Fibroblast of peridontal ligament (primary cell): ENCODE measurements around the gene JAG2.

Source experiments
- DNase-seq: peaks from one replicate; pipeline ENCODE4 v3.0.0-alpha.2; 2010; ENCODE audit errors: extremely low read depth

JAG2 gene

GRCh38 chr14:105203701-105204100 is 35.1 kb upstream of the JAG2 start:
- DNase-seq, result no peak

GRCh38 chr14:105203057-105203531 is 34.5 kb upstream of the JAG2 start:
- peak; percentile 58 for DNase-seq

- DNase-seq, result no peak
Observed at GRCh38 chr14:105201925-105202513, 33.4 kb upstream of the JAG2 start.

- no peak for DNase-seq
Observed at GRCh38 chr14:105201156-105201924, 32.8 kb upstream of the JAG2 start.

GRCh38 chr14:105200641-105201040 is 32.1 kb upstream of the JAG2 start:
- DNase-seq, result no peak

GRCh38 chr14:105200074-105200473 is 31.5 kb upstream of the JAG2 start:
- DNase-seq, result no peak

GRCh38 chr14:105199093-105199492 is 30.5 kb upstream of the JAG2 start:
- DNase-seq, result no peak

- no peak for DNase-seq
Observed at GRCh38 chr14:105198588-105198987, 30.0 kb upstream of the JAG2 start.

- DNase-seq, result peak; percentile 55
Observed at GRCh38 chr14:105197211-105197641, 28.6 kb upstream of the JAG2 start.

GRCh38 chr14:105196265-105196960 is 27.8 kb upstream of the JAG2 start:
- DNase-seq, result no peak

- no peak for DNase-seq
Observed at GRCh38 chr14:105195522-105196264, 27.1 kb upstream of the JAG2 start.

GRCh38 chr14:105195051-105195450 is 26.5 kb upstream of the JAG2 start:
- DNase-seq, result no peak

GRCh38 chr14:105193916-105194782 is 25.6 kb upstream of the JAG2 start:
- DNase-seq, result no peak

- no peak for DNase-seq
Observed at GRCh38 chr14:105192866-105193731, 24.5 kb upstream of the JAG2 start.

- no peak for DNase-seq
Observed at GRCh38 chr14:105187935-105188524, 19.5 kb upstream of the JAG2 start.

GRCh38 chr14:105187116-105187515 is 18.5 kb upstream of the JAG2 start:
- no peak for DNase-seq

- no peak for DNase-seq
Observed at GRCh38 chr14:105185973-105186372, 17.4 kb upstream of the JAG2 start.

GRCh38 chr14:105185001-105185400 is 16.4 kb upstream of the JAG2 start:
- no peak for DNase-seq

- no peak for DNase-seq
Observed at GRCh38 chr14:105184461-105184860, 15.9 kb upstream of the JAG2 start.
